ENCODE results near the gene FAT3. TPM values are rescaled to one million over a fixed set of nuclear protein-coding genes. Genes with fewer than 3 reads are reported as not detected.

FAT3 gene
- total RNA-seq, 1 donor from 2014 or later, result 11.9 TPM

- Mint-ChIP-seq H3K36me3 (ENCODE audit: insufficient read depth) (no peaks in the 10 kb centered on the region), H3K27ac (no peak overlapping the region), H3K27me3 (peaks cover 61% of the 10 kb centered on the region), H3K9me3 (ENCODE audit: low read depth) (peaks cover 6% of the 10 kb centered on the region), H3K4me1 (ENCODE audit: low read depth) (peaks cover 23% of the 10 kb centered on the region), H3K4me3 (ENCODE audit: low read depth) (peak overlapping the region; percentile 80)
- no peak for DNase-seq (ENCODE audit: low spot score, unreplicated experiment)
- TF ChIP-seq, protein P1, sequence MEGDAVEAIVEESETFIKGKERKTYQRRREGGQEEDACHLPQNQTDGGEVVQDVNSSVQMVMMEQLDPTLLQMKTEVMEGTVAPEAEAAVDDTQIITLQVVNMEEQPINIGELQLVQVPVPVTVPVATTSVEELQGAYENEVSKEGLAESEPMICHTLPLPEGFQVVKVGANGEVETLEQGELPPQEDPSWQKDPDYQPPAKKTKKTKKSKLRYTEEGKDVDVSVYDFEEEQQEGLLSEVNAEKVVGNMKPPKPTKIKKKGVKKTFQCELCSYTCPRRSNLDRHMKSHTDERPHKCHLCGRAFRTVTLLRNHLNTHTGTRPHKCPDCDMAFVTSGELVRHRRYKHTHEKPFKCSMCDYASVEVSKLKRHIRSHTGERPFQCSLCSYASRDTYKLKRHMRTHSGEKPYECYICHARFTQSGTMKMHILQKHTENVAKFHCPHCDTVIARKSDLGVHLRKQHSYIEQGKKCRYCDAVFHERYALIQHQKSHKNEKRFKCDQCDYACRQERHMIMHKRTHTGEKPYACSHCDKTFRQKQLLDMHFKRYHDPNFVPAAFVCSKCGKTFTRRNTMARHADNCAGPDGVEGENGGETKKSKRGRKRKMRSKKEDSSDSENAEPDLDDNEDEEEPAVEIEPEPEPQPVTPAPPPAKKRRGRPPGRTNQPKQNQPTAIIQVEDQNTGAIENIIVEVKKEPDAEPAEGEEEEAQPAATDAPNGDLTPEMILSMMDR (IDR thresholded peaks at IDR 0.05; ENCODE audit: unreplicated experiment), result no peak
Observed at GRCh38 chr11:92224054-92224406, 588 bp upstream of the FAT3 start.

GRCh38 chr11:92225125-92225567 is 528 bp downstream of the FAT3 start:
- Mint-ChIP-seq H3K27me3 (peaks cover 61% of the 10 kb centered on the region), H3K4me1 (ENCODE audit: low read depth) (peaks cover 23% of the 10 kb centered on the region), H3K27ac (peak overlapping the region; percentile 57), H3K9me3 (ENCODE audit: low read depth) (peaks cover 6% of the 10 kb centered on the region), H3K4me3 (ENCODE audit: low read depth) (peak overlapping the region; percentile 80), H3K36me3 (ENCODE audit: insufficient read depth) (no peaks in the 10 kb centered on the region)
- TF ChIP-seq, protein P1 (IDR thresholded peaks at IDR 0.05; ENCODE audit: unreplicated experiment), result no peak
- DNase-seq (ENCODE audit: low spot score, unreplicated experiment), result no peak

DNA sequence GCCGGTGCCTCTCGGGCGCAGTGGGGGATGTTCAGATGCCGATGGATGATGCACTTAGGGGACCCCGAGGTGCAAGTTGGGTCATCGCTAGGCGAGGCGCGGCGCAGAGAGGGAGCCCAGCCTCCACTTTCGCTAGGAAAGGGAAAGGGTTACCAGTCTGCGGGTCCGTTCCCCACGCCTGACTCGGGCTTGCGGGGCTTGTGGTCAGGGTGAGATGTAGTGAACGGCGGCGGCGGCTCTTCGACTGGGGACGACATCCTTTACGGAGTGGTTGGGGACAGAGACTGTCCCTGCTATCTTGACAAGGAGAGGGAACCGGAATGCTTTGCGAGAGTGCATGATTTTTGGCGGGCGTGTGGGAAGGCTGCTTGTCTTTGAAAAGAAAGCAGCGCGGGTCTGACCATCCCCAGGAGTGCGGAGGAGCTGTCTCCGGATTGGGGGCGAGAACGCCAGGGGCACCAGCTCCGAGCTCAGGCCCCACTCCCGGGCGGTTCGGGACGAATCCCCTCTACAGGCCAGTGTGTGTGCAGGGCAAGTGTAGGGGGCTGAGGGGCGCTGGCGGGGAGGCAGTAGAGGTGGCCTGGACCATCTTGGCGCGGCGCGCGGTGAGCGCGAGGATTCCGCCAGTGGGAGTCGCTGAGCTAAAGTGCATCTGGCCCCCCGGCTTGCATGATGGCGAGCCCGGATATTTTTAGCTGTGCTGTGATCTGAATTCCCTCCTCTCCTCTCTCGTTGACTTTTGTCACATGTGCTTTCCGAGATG is 1.1 kb downstream of the FAT3 start:
- Mint-ChIP-seq H3K4me3 (ENCODE audit: low read depth) (peak overlapping the region; percentile 80), H3K27ac (peak overlapping the region; percentile 57), H3K4me1 (ENCODE audit: low read depth) (peaks cover 21% of the 10 kb centered on the region), H3K27me3 (peaks cover 61% of the 10 kb centered on the region), H3K36me3 (ENCODE audit: insufficient read depth) (no peaks in the 10 kb centered on the region), H3K9me3 (ENCODE audit: low read depth) (peaks cover 1% of the 10 kb centered on the region)
- peak; percentile 15 for DNase-seq (ENCODE audit: low spot score, unreplicated experiment)
- TF ChIP-seq, protein P1 (IDR thresholded peaks at IDR 0.05; ENCODE audit: unreplicated experiment), result peak; percentile 11

- H3K27me3 Mint-ChIP-seq, result peaks cover 61% of the 10 kb centered on the region
- TF ChIP-seq, protein P1 (IDR thresholded peaks at IDR 0.05; ENCODE audit: unreplicated experiment), result no peak
- DNase-seq (ENCODE audit: low spot score, unreplicated experiment), result peak; percentile 26
- H3K36me3 Mint-ChIP-seq (ENCODE audit: insufficient read depth), result no peaks in the 10 kb centered on the region
- H3K4me1 Mint-ChIP-seq (ENCODE audit: low read depth), result peaks cover 24% of the 10 kb centered on the region
- peak overlapping the region; percentile 59 for H3K27ac Mint-ChIP-seq
- no peaks in the 10 kb centered on the region for H3K9me3 Mint-ChIP-seq (ENCODE audit: low read depth)
- peak overlapping the region; percentile 80 for H3K4me3 Mint-ChIP-seq (ENCODE audit: low read depth)
Observed at GRCh38 chr11:92226331-92227229, 2.0 kb downstream of the FAT3 start.

DNA sequence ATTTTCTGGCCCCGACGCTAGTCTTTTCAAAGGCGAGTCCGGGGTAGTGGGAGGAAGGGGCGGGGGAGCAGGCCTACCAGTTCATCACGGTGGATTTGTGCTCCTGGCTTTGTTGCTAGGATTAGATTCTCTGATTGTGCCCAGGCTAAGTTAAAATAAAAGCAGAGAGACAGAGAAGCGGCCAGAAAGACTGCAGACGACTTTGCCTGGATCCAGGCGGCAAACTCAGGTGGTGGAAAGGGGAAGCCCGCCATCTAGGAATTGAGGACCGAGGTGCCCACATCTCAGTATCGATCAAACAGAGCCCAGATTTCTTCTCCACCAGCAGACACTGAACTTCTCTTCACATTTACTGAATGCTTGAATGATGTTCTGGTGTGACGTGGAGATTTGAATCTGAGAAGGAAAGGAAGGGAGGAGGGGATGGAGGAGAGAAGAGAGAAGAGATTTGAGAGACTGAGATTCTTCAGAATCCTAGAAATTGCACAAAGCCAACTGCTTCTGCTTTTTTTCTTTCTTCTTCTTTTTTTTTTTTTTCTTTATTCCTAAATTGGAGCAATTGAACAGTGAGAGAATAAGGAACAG is 2.7 kb downstream of the FAT3 start:
- TF ChIP-seq, protein P1 (IDR thresholded peaks at IDR 0.05; ENCODE audit: unreplicated experiment), result no peak
- Mint-ChIP-seq H3K27ac (peak overlapping the region; percentile 63), H3K36me3 (ENCODE audit: insufficient read depth) (no peaks in the 10 kb centered on the region), H3K27me3 (peaks cover 58% of the 10 kb centered on the region), H3K4me1 (ENCODE audit: low read depth) (peaks cover 29% of the 10 kb centered on the region), H3K4me3 (ENCODE audit: low read depth) (peak overlapping the region; percentile 80), H3K9me3 (ENCODE audit: low read depth) (no peaks in the 10 kb centered on the region)
- no peak for DNase-seq (ENCODE audit: low spot score, unreplicated experiment)

Measured in progenitor cell of endocrine pancreas (in vitro differentiated cells).